ENCODE results near the gene GPR162.
A peak's percentile ranks its signal among the peaks of the same experiment; 100 is the strongest.

The GPR162 gene

DNA sequence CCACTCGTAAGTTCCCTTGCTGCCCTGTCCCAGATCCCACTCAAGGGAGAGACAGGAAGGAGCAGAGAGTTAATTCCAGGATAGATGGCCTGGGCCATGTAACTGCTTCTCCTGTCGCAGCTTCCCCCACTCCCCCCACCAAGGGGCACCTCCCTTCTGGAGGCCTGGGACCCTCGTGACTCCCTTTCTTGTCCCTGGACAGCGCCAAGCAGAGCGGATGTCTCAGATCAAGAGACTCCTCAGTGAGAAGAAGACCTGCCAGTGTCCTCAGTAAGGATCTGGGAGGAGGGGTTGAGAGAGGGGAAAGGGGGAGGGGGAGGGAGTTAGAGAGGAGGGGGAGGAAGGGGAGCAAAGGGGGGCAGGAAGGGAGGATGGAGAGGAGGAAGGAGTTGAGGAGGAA, 3.0 kb upstream of the GPR162 start:
- no peaks in the 10 kb centered on the region for H3K79me2 ChIP-seq (ENCODE audit: insufficient read depth, low read length)
- H3K4me1 ChIP-seq (ENCODE audit: insufficient read depth, low read length, poor library complexity, severe bottlenecking) = peaks cover 38% of the 10 kb centered on the region
- H3K9me3 ChIP-seq (ENCODE audit: insufficient read depth, low read depth, low read length) = no peaks in the 10 kb centered on the region
- no peaks in the 10 kb centered on the region for H3K9me2 ChIP-seq (replicated peaks; ENCODE audit: low read depth, low read length)
- no peaks in the 10 kb centered on the region for H3K27me3 ChIP-seq (ENCODE audit: insufficient read depth, low read length, poor library complexity, severe bottlenecking)
- no peak for TF ChIP-seq EZH2phosphoT487 (IDR thresholded peaks at IDR 0.05; ENCODE audit: borderline replicate concordance)
- no peak overlapping the region for H2AFZ ChIP-seq (ENCODE audit: low read length)
- H4K20me1 ChIP-seq (ENCODE audit: insufficient read depth, low read length, poor library complexity, severe bottlenecking) = no peaks in the 10 kb centered on the region
- no peak overlapping the region for H3K9ac ChIP-seq (ENCODE audit: low read depth, low read length, poor library complexity, severe bottlenecking)
- no peak overlapping the region for H3K4me2 ChIP-seq (ENCODE audit: low read depth, low read length, poor library complexity, severe bottlenecking)
- H3F3A ChIP-seq (ENCODE audit: low read depth) = no peaks in the 10 kb centered on the region
- H3K36me3 ChIP-seq (ENCODE audit: insufficient read depth, low read length) = no peaks in the 10 kb centered on the region
- no peak overlapping the region for H3K4me3 ChIP-seq (ENCODE audit: low read length, poor library complexity, severe bottlenecking)

DNA sequence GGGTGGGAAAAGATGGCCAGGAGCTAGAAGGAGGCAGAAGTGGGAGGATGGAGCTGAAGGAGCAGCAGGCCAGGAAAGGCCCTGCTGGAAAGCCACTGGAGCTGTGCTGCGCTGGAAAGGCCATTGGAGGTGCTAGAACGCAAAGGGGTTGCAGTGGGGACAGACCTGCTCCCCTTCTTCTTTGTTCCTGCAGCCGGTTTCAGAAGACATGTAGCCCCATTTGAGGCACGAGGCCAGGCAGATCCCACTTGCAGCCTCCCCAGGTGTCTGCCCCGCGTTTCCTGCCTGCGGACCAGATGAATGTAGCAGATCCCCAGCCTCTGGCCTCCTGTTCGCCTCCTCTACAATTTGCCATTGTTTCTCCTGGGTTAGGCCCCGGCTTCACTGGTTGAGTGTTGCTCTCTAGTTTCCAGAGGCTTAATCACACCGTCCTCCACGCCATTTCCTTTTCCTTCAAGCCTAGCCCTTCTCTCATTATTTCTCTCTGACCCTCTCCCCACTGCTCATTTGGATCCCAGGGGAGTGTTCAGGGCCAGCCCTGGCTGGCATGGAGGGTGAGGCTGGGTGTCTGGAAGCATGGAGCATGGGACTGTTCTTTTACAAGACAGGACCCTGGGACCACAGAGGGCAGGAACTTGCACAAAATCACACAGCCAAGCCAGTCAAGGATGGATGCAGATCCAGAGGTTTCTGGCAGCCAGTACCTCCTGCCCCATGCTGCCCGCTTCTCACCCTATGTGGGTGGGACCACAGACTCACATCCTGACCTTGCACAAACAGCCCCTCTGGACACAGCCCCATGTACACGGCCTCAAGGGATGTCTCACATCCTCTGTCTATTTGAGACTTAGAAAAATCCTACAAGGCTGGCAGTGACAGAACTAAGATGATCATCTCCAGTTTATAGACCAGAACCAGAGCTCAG, 2.3 kb upstream of the GPR162 start:
- Histone ChIP-seq H3K4me2 (ENCODE audit: low read depth, low read length, poor library complexity, severe bottlenecking) (no peak overlapping the region), H3K9ac (ENCODE audit: low read depth, low read length, poor library complexity, severe bottlenecking) (no peak overlapping the region), H3K9me3 (ENCODE audit: insufficient read depth, low read depth, low read length) (no peaks in the 10 kb centered on the region)

DNA sequence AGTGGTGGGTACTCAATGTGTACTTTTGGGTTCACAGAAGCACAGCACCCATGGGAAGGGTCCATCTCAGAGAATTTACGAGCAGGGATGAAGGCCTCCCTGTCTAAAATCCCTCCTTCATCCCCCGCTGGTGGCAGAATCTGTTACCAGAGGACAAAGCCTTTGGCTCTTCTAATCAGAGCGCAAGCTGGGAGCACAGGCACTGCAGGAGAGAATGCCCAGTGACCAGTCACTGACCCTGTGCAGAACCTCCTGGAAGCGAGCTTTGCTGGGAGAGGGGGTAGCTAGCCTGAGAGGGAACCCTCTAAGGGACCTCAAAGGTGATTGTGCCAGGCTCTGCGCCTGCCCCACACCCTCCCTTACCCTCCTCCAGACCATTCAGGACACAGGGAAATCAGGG, 1.5 kb upstream of the GPR162 start:
- Histone ChIP-seq H4K20me1 (ENCODE audit: insufficient read depth, low read length, poor library complexity, severe bottlenecking) (no peaks in the 10 kb centered on the region), H3K4me3 (ENCODE audit: low read length, poor library complexity, severe bottlenecking) (no peak overlapping the region), H3K9me2 (replicated peaks; ENCODE audit: low read depth, low read length) (no peaks in the 10 kb centered on the region), H3K9ac (ENCODE audit: low read depth, low read length, poor library complexity, severe bottlenecking) (peak overlapping the region; percentile 67), H3K4me2 (ENCODE audit: low read depth, low read length, poor library complexity, severe bottlenecking) (no peak overlapping the region), H3K4me1 (ENCODE audit: insufficient read depth, low read length, poor library complexity, severe bottlenecking) (peaks cover 38% of the 10 kb centered on the region), H3K36me3 (ENCODE audit: insufficient read depth, low read length) (no peaks in the 10 kb centered on the region), H3K9me3 (ENCODE audit: insufficient read depth, low read depth, low read length) (no peaks in the 10 kb centered on the region), H3K27me3 (ENCODE audit: insufficient read depth, low read length, poor library complexity, severe bottlenecking) (no peaks in the 10 kb centered on the region), H3F3A (ENCODE audit: low read depth) (no peaks in the 10 kb centered on the region), H3K79me2 (ENCODE audit: insufficient read depth, low read length) (no peaks in the 10 kb centered on the region), H2AFZ (ENCODE audit: low read length) (no peak overlapping the region)
- no peak for TF ChIP-seq EZH2phosphoT487 (IDR thresholded peaks at IDR 0.05; ENCODE audit: borderline replicate concordance)
- TF ChIP-seq, protein P1, sequence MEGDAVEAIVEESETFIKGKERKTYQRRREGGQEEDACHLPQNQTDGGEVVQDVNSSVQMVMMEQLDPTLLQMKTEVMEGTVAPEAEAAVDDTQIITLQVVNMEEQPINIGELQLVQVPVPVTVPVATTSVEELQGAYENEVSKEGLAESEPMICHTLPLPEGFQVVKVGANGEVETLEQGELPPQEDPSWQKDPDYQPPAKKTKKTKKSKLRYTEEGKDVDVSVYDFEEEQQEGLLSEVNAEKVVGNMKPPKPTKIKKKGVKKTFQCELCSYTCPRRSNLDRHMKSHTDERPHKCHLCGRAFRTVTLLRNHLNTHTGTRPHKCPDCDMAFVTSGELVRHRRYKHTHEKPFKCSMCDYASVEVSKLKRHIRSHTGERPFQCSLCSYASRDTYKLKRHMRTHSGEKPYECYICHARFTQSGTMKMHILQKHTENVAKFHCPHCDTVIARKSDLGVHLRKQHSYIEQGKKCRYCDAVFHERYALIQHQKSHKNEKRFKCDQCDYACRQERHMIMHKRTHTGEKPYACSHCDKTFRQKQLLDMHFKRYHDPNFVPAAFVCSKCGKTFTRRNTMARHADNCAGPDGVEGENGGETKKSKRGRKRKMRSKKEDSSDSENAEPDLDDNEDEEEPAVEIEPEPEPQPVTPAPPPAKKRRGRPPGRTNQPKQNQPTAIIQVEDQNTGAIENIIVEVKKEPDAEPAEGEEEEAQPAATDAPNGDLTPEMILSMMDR (conservative IDR thresholded peaks at IDR 0.05; ENCODE audit: low read length) = no peak

More for the DNA sequence above, 2.3 kb upstream of the GPR162 start:
- Histone ChIP-seq H3K27me3 (ENCODE audit: insufficient read depth, low read length, poor library complexity, severe bottlenecking) (no peaks in the 10 kb centered on the region), H2AFZ (ENCODE audit: low read length) (no peak overlapping the region), H3K79me2 (ENCODE audit: insufficient read depth, low read length) (no peaks in the 10 kb centered on the region), H3K36me3 (ENCODE audit: insufficient read depth, low read length) (no peaks in the 10 kb centered on the region), H3K9me2 (replicated peaks; ENCODE audit: low read depth, low read length) (no peaks in the 10 kb centered on the region), H4K20me1 (ENCODE audit: insufficient read depth, low read length, poor library complexity, severe bottlenecking) (no peaks in the 10 kb centered on the region), H3K4me3 (ENCODE audit: low read length, poor library complexity, severe bottlenecking) (no peak overlapping the region), H3K4me1 (ENCODE audit: insufficient read depth, low read length, poor library complexity, severe bottlenecking) (peaks cover 38% of the 10 kb centered on the region), H3F3A (ENCODE audit: low read depth) (no peaks in the 10 kb centered on the region)
- TF ChIP-seq, protein P1 (conservative IDR thresholded peaks at IDR 0.05; ENCODE audit: low read length) = no peak
- TF ChIP-seq EZH2phosphoT487 (IDR thresholded peaks at IDR 0.05; ENCODE audit: borderline replicate concordance) = no peak

Data from Loucy (cell line).